Esophagus muscularis mucosa (tissue), 4 donors: ENCODE measurements around the gene RADIL.

Experiments used
- EP300 ChIP-seq: sonication (generic); formaldehyde crosslinking; IDR thresholded peaks from one replicate; pipeline ENCODE4 v1.6.1; 2017; ENCODE audit warnings: antibody characterized with exemption
- POLR2A ChIP-seq: fragments of 450-650 bp; IDR thresholded peaks from one replicate; pipeline ENCODE4 v1.6.1; 2017; ENCODE audit warnings: antibody characterized with exemption, moderate library complexity, mild to moderate bottlenecking, low read depth
- POLR2AphosphoS5 ChIP-seq, 2 donors: sonication (generic); formaldehyde crosslinking; IDR thresholded peaks; one replicate each; pipeline ENCODE4 v1.6.1; 2017; ENCODE audit warnings: antibody characterized with exemption in 2 of 2
- TF ChIP-seq, protein P1 (sequence below), 3 experiments: fragments of 200-600 bp in 2 of 3; fragments of 450-650 bp in 1 of 3; sonication (generic) in 2 of 3; IDR thresholded peaks; one replicate each; pipeline ENCODE4 v1.5.1; 2017 to 2019; ENCODE audit warnings: antibody characterized with exemption in 3 of 3, mild to moderate bottlenecking in 2 of 3, moderate library complexity in 1 of 3

DNA sequence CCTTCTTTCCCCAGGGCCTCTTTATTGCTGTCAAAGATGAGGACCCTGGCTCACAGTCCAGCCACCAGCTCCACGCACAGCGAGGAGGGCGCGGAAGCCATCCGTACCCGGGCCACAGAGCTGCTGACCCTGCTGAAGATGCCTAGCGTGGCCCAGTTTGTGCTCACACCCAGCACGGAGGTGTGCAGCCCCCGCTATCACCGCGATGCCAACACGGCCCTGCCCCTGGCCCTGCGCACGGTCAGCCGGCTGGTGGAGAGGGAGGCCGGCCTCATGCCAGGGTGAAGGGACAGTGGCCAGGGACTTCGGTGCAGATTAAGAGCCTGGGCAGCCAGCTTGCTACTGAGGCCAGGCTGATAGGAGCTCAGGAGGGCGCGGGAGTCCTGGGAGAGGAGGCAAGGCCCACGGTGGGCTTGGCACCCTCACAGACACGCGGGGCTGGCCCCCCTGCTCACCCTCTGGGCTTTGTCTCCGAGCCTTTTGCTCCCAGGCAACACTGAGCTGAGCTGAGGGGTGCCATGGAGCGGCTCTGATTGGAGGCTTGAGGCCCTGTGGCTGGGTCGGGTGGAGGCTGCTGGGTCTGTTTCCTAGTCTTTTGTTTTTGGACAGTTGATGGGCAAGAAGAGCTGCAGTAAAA lies 92.3 kb downstream of the RADIL start:
- TF ChIP-seq, protein P1, sequence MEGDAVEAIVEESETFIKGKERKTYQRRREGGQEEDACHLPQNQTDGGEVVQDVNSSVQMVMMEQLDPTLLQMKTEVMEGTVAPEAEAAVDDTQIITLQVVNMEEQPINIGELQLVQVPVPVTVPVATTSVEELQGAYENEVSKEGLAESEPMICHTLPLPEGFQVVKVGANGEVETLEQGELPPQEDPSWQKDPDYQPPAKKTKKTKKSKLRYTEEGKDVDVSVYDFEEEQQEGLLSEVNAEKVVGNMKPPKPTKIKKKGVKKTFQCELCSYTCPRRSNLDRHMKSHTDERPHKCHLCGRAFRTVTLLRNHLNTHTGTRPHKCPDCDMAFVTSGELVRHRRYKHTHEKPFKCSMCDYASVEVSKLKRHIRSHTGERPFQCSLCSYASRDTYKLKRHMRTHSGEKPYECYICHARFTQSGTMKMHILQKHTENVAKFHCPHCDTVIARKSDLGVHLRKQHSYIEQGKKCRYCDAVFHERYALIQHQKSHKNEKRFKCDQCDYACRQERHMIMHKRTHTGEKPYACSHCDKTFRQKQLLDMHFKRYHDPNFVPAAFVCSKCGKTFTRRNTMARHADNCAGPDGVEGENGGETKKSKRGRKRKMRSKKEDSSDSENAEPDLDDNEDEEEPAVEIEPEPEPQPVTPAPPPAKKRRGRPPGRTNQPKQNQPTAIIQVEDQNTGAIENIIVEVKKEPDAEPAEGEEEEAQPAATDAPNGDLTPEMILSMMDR (IDR thresholded peaks at IDR 0.05): no peak
- TF ChIP-seq EP300 (no peak), POLR2A (no peak), POLR2AphosphoS5 (IDR thresholded peaks at IDR 0.05) (no peak)
